ENCODE measurements around the gene CCL7. TPM values are rescaled to one million over a fixed set of nuclear protein-coding genes. Genes with fewer than 3 reads are reported as not detected.
A peak's percentile ranks its signal among the peaks of the same experiment; 100 is the strongest.

CCL7 gene
- total RNA-seq, 2 donors from 2014 or later, result not detected

DNA sequence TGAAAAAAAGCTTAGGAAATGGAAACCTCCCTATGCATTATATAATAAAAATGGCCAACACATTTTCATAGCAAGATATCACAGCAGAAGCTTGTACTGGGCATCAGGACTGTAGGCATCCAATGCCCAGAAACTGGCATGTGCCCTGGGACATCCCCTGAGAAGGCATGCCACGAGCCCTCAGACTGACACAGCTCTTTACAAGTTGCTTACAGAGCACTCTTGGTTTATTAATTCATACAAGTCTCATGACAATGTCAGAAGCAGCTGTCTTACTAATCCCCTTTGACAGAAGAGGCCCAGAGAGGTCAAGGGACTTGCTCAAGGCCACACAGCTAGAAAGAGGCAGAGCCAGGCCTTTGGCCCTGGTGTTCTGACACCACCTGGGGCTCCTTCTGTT, 20.5 kb upstream of the CCL7 start:
- Histone ChIP-seq H3K9me3 (no peaks in the 10 kb centered on the region), H3K27ac (peak overlapping the region in 1 of 2 donors; percentile 13), H3K4me1 (replicated peaks) (peaks cover 13% of the 10 kb centered on the region), H3K4me3 (no peak overlapping the region), H3K36me3 (no peaks in the 10 kb centered on the region), H3K27me3 (replicated peaks; ENCODE audit: insufficient read depth) (no peaks in the 10 kb centered on the region)
- 64% methylated on average over 1 of the region's 1 CpG for WGBS
- DNase-seq (ENCODE audit: low spot score), result no peak
- intact Hi-C loops (cut with DNase I), result loop anchor here (10.0 kb wide), 1 partner anchor 1005 kb away; no protein-coding TSS in a partner anchor
- TF ChIP-seq, protein P1, sequence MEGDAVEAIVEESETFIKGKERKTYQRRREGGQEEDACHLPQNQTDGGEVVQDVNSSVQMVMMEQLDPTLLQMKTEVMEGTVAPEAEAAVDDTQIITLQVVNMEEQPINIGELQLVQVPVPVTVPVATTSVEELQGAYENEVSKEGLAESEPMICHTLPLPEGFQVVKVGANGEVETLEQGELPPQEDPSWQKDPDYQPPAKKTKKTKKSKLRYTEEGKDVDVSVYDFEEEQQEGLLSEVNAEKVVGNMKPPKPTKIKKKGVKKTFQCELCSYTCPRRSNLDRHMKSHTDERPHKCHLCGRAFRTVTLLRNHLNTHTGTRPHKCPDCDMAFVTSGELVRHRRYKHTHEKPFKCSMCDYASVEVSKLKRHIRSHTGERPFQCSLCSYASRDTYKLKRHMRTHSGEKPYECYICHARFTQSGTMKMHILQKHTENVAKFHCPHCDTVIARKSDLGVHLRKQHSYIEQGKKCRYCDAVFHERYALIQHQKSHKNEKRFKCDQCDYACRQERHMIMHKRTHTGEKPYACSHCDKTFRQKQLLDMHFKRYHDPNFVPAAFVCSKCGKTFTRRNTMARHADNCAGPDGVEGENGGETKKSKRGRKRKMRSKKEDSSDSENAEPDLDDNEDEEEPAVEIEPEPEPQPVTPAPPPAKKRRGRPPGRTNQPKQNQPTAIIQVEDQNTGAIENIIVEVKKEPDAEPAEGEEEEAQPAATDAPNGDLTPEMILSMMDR (IDR thresholded peaks at IDR 0.05), result no peak
- no peak for TF ChIP-seq POLR2A (IDR thresholded peaks at IDR 0.05)
- TF ChIP-seq POLR2AphosphoS5 (IDR thresholded peaks at IDR 0.05), result no peak

DNA sequence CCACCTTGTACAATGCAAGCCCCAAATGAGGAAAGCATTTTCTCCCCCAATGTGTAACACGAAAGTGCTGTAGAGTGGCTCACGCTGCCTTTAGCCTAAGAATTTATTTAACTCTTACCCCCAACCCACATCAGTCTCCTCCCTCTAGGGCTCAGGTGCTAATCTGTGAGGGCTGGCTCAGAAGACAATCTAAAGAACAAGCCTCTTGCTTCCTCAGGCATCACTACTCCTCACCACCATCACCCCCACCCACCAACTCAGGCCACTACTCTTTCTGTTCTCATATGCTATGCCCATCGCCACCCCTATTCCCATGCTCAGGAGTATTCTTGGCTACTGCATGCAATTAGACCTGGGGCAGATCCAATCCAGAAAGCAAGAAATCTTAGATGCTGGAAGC, 18.8 kb upstream of the CCL7 start:
- no peak for DNase-seq (ENCODE audit: low spot score)
- 92% methylated on average over 3 of the region's 3 CpGs for WGBS
- Histone ChIP-seq H3K4me1 (replicated peaks) (peaks cover 13% of the 10 kb centered on the region), H3K27ac (no peak overlapping the region), H3K36me3 (no peaks in the 10 kb centered on the region), H3K9me3 (no peaks in the 10 kb centered on the region), H3K4me3 (no peak overlapping the region), H3K27me3 (replicated peaks; ENCODE audit: insufficient read depth) (no peaks in the 10 kb centered on the region)
- TF ChIP-seq, protein P1 (IDR thresholded peaks at IDR 0.05), result no peak
- TF ChIP-seq POLR2A (IDR thresholded peaks at IDR 0.05) (no peak), POLR2AphosphoS5 (IDR thresholded peaks at IDR 0.05) (no peak)
- intact Hi-C loops (cut with DNase I), result loop anchor here (10.0 kb wide), 1 partner anchor 104 kb away; the partner anchor contains the start of gene CCL13

DNA sequence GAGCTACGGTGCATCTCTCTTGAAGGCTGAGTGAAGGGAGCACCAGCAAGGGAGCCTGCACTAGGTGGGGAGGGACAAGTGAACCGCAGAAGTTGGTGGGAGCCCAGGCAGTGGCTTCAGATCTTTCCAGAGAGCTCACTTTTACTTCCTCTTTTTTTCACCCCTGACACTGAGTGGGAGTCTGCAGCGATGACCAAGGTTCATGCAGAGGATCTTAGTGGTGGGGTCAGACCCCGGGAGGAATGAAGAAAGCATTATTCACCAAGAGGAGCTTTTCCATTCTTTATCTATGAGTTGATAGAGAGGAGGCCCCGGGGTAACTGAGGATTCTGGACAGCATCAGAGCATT, 18.0 kb upstream of the CCL7 start:
- peak overlapping the region; percentile 64 to 69 for H3K27ac ChIP-seq
- intact Hi-C loops (cut with DNase I), result loop anchor here (10.0 kb wide), 1 partner anchor 103 kb away; the partner anchor contains the start of gene CCL13
- no peak overlapping the region for H3K4me3 ChIP-seq
- H3K36me3 ChIP-seq, result no peaks in the 10 kb centered on the region
- no peaks in the 10 kb centered on the region for H3K9me3 ChIP-seq
- WGBS, result 53% methylated on average over 5 of the region's 5 CpGs
- TF ChIP-seq POLR2A (IDR thresholded peaks at IDR 0.05) (no peak), POLR2AphosphoS5 (IDR thresholded peaks at IDR 0.05) (no peak)
- TF ChIP-seq, protein P1 (IDR thresholded peaks at IDR 0.05), result no peak
- peaks cover 13% of the 10 kb centered on the region for H3K4me1 ChIP-seq (replicated peaks)
- H3K27me3 ChIP-seq (replicated peaks; ENCODE audit: insufficient read depth), result no peaks in the 10 kb centered on the region
- no peak for DNase-seq (ENCODE audit: low spot score)

DNA sequence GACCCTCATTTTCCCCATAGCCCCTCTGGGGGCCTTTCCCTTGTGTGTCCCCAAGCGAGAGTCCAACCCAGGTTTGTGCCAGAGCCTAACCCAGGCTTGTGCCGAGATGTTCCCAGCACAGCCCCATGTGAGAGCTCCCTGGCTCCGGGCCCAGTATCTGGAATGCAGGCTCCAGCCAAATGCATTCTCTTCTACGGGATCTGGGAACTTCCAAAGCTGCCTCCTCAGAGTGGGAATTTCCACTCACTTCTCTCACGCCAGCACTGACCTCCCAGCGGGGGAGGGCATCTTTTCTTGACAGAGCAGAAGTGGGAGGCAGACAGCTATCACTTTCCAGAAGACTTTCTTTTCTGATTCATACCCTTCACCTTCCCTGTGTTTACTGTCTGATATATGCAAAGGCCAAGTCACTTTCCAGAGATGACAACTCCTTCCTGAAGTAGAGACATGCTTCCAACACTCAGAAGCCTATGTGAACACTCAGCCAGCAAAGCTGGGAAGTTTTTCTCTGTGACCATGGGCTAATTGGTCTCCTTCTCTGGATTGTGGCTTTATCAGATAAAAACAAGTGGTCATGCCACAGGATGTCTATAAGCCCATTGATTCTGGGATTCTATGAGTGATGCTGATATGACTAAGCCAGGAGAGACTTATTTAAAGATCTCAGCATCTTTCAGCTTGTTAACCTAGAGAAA, 17.4 kb upstream of the CCL7 start:
- no peak for TF ChIP-seq POLR2A (IDR thresholded peaks at IDR 0.05)
- TF ChIP-seq, protein P1 (IDR thresholded peaks at IDR 0.05), result no peak
- peak; percentile 91 for TF ChIP-seq POLR2AphosphoS5 (IDR thresholded peaks at IDR 0.05)
- 4% methylated on average over 6 of the region's 6 CpGs for WGBS
- Histone ChIP-seq H3K9me3 (no peaks in the 10 kb centered on the region), H3K36me3 (no peaks in the 10 kb centered on the region), H3K4me1 (replicated peaks) (peaks cover 13% of the 10 kb centered on the region), H3K27me3 (replicated peaks; ENCODE audit: insufficient read depth) (no peaks in the 10 kb centered on the region), H3K27ac (peak overlapping the region; percentile 64 to 69), H3K4me3 (no peak overlapping the region)
- intact Hi-C loops (cut with DNase I), result loop anchor here (10.0 kb wide), 1 partner anchor 102 kb away; the partner anchor contains the start of gene CCL13
- DNase-seq (ENCODE audit: low spot score), result peak; percentile 89

DNA sequence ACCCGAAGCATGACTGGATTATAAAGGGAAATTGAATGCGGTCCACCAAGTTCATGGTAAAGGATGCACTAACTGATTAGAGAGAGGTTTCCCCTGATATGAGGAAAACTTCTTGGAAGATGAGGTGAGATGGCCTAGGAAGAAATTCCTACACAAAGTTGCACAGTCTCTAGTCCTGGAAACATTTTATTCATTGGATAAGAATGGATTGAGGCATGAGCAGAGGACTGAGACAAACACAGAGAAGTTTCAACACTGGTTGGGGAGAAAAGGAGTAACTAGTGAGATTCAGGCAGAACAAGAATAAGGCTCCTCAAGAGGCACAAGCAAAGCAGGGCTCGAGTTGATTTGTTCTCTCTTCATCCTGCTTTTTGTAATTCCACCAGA, 16.9 kb upstream of the CCL7 start:
- intact Hi-C loops (cut with DNase I), result loop anchor here (10.0 kb wide), 1 partner anchor 102 kb away; the partner anchor contains the start of gene CCL13

More for the DNA sequence above, 16.9 kb upstream of the CCL7 start:
- Histone ChIP-seq H3K27me3 (replicated peaks; ENCODE audit: insufficient read depth) (no peaks in the 10 kb centered on the region), H3K27ac (peak overlapping the region; percentile 64 to 69), H3K4me3 (no peak overlapping the region), H3K9me3 (no peaks in the 10 kb centered on the region), H3K4me1 (replicated peaks) (peaks cover 13% of the 10 kb centered on the region), H3K36me3 (no peaks in the 10 kb centered on the region)
- 80% methylated on average over 3 of the region's 3 CpGs for WGBS
- TF ChIP-seq, protein P1 (IDR thresholded peaks at IDR 0.05), result no peak
- TF ChIP-seq POLR2A (IDR thresholded peaks at IDR 0.05) (no peak), POLR2AphosphoS5 (IDR thresholded peaks at IDR 0.05) (no peak)
- no peak for DNase-seq (ENCODE audit: low spot score)
